Measurements from ENCODE around the gene SPTSSA.
"Not testable (repeated sequence)": the region's sequence is repeated elsewhere in the genome, so short reads cannot be mapped to it uniquely, and the experiment has no call there.

The SPTSSA gene

DNA sequence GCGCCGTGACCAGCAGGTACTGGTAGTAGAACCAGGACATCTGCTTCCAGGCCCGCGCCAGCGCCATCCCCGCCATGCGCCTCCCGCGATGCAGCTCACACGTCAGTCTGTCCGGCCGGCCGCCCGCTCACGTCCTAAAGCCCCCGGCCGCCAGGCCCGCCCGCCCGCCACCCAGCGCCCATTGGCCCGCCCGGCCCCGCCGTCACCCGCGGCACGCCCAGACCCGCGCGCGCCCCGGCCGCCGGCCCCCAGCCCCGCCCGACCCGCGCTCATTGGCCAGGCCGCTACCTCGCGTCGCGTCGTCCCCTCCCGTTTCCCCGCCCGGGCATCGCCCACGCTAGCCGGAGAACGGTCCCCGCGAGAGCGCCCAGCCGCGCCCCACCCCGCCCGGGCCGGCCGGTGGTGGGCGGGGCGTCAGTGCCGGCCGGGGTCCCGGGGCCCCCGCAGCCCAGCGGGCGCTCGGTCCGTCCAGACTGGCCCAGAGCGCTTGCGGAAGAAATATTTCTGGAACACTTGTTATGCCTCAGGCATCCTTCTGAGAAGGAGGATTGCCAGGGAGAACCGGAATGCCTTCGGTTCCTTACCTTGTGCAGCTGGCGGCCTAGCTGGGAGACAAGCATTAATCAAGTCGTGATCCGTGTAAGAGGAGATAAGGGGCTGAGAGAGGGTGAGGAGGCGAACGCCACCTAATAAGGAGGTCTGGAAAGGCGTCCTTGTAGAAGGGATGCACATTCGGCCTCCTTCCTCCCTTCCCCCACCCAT lies at the start of gene SPTSSA:
Gene SPTSSA, minus strand, starts transcription at position 109 of the 762 bp plus-strand sequence. Its CDS starts 33 bp downstream, at position 76.
- ChIA-PET POLR2A (interaction anchor here (0.6 to 1.6 kb wide), 4 partner anchors 9 to 130 kb away, joined by 3 to 7 read pairs (median 4); no protein-coding TSS in a partner anchor), CTCF (no interaction called here)
- peak; percentile 91 for DNase-seq (ENCODE audit: extremely low spot score)
- TF ChIP-seq ARNT (IDR thresholded peaks at IDR 0.05) (no peak), HDGF (IDR thresholded peaks at IDR 0.05; ENCODE audit: borderline replicate concordance) (no peak), FOXM1 (IDR thresholded peaks at IDR 0.05; ENCODE audit: borderline replicate concordance) (0 out of 2 replicates have a peak, but pooled peaks have one; percentile 27), SP1 (IDR thresholded peaks at IDR 0.05) (no peak), L3MBTL2 (conservative IDR thresholded peaks at IDR 0.05) (no peak)
- TF ChIP-seq, protein P1, sequence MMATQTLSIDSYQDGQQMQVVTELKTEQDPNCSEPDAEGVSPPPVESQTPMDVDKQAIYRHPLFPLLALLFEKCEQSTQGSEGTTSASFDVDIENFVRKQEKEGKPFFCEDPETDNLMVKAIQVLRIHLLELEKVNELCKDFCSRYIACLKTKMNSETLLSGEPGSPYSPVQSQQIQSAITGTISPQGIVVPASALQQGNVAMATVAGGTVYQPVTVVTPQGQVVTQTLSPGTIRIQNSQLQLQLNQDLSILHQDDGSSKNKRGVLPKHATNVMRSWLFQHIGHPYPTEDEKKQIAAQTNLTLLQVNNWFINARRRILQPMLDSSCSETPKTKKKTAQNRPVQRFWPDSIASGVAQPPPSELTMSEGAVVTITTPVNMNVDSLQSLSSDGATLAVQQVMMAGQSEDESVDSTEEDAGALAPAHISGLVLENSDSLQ (IDR thresholded peaks at IDR 0.05), result 0 out of 2 replicates have a peak, but pooled peaks have one; percentile 2

DNA sequence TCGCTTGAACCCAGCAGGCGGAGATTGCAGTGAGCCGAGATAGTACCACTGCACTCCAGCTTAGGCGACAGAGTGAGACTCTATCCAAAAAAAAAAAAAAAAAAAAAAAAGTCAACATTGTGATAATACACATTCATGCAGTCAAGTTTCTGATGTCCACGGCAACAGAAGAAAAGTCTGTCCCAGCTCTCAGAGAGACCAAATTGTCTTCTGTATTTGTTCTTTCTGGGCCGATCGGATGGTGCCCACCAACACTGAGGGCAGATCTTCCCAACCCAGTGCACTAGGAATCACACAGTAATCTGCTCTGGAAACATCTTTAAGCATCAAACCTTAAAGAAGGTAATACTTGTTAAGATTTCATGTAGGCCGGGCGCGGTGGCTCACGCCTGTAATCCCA lies 45.8 kb upstream of the SPTSSA start:
- TF ChIP-seq, protein P1 (IDR thresholded peaks at IDR 0.05), result no peak
- TF ChIP-seq L3MBTL2 (conservative IDR thresholded peaks at IDR 0.05) (no peak), FOXK2 (IDR thresholded peaks at IDR 0.05) (no peak), FOXM1 (IDR thresholded peaks at IDR 0.05; ENCODE audit: borderline replicate concordance) (no peak), TARDBP (IDR thresholded peaks at IDR 0.05) (no peak), NFRKB (IDR thresholded peaks at IDR 0.05) (no peak), ARNT (IDR thresholded peaks at IDR 0.05) (no peak), LEF1 (IDR thresholded peaks at IDR 0.05; ENCODE audit: borderline replicate concordance) (no peak), ELF4 (IDR thresholded peaks at IDR 0.05) (no peak), HDGF (IDR thresholded peaks at IDR 0.05; ENCODE audit: borderline replicate concordance) (no peak), SUZ12 (IDR thresholded peaks at IDR 0.05) (no peak), SP1 (IDR thresholded peaks at IDR 0.05) (no peak), CTBP1 (IDR thresholded peaks at IDR 0.05; ENCODE audit: borderline replicate concordance) (no peak), FOXA1 (IDR thresholded peaks at IDR 0.05) (no peak)
- ChIA-PET CTCF (no interaction called here), POLR2A (no interaction called here)
- DNase-seq (ENCODE audit: extremely low spot score), result no peak

GRCh38 chr14:34507459-34507858 lies 45.4 kb upstream of the SPTSSA start:
- DNase-seq (ENCODE audit: extremely low spot score), result no peak
- CTCF ChIA-PET, result interaction anchor here (0.6 kb wide), 1 partner anchor 11 kb away, joined by 4 read pairs; no protein-coding TSS in a partner anchor
- POLR2A ChIA-PET, result no interaction called here
- no peak for TF ChIP-seq FOXK2 (IDR thresholded peaks at IDR 0.05)
- TF ChIP-seq SUZ12 (IDR thresholded peaks at IDR 0.05), result no peak
- no peak for TF ChIP-seq TARDBP (IDR thresholded peaks at IDR 0.05)
- TF ChIP-seq ELF4 (IDR thresholded peaks at IDR 0.05), result no peak
- TF ChIP-seq, protein P1 (IDR thresholded peaks at IDR 0.05), result no peak
- no peak for TF ChIP-seq HDGF (IDR thresholded peaks at IDR 0.05; ENCODE audit: borderline replicate concordance)
- TF ChIP-seq CTBP1 (IDR thresholded peaks at IDR 0.05; ENCODE audit: borderline replicate concordance), result no peak
- TF ChIP-seq L3MBTL2 (conservative IDR thresholded peaks at IDR 0.05), result no peak
- no peak for TF ChIP-seq SP1 (IDR thresholded peaks at IDR 0.05)

DNA sequence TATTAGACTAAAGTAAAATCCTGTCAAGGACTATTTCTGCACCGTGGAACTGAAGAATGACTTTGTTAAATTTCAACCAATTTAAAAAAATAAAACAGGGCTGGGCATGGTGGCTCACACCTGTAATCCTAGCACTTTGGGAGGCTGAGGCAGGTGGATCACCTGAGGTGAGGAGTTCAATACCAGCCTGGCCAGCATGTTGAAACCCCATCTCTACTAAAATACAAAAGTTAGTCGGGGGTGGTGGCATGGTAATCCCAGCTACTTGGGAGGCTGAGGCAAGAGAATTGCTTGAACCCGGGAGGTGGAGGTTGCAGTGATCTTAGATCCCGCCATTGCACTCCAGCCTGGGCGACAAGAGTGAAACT lies 43.1 kb upstream of the SPTSSA start:
- DNase-seq (ENCODE audit: extremely low spot score); CTCF ChIA-PET; POLR2A ChIA-PET: not testable (repeated sequence)

DNA sequence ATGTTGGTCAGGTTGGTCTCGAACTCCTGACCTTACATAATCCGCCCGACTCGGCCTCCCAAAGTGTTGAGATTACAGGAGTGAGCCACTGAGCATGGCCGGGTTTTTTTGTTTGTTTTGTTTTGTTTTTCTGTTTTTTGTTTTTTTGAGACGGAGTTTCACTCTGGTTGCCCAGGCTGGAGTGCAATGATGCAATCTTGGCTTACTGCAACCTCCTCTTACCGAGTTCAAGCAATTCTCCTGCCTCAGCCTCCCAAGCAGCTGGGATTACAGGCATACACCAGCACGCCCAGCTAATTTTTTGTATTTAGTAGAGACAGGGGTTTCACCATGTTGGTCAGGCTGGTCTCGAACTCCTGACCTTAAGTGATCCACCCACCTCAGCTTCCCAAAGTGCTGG lies 42.0 kb upstream of the SPTSSA start:
- CTCF ChIA-PET; DNase-seq (ENCODE audit: extremely low spot score); POLR2A ChIA-PET: not testable (repeated sequence)

- ChIA-PET CTCF (interaction anchor here (1.6 kb wide), 1 partner anchor 171 kb away, joined by 4 read pairs; no protein-coding TSS in a partner anchor), POLR2A (interaction anchor here (0.6 kb wide), 1 partner anchor 51 kb away, joined by 3 read pairs; no protein-coding TSS in a partner anchor)
- TF ChIP-seq CTBP1 (IDR thresholded peaks at IDR 0.05; ENCODE audit: borderline replicate concordance) (no peak), SP1 (IDR thresholded peaks at IDR 0.05) (no peak), SUZ12 (IDR thresholded peaks at IDR 0.05) (no peak), ZNF384 (IDR thresholded peaks at IDR 0.05) (no peak), L3MBTL2 (conservative IDR thresholded peaks at IDR 0.05) (no peak), FOXA1 (IDR thresholded peaks at IDR 0.05) (no peak), ELF4 (IDR thresholded peaks at IDR 0.05) (no peak), ARNT (IDR thresholded peaks at IDR 0.05) (no peak), TARDBP (IDR thresholded peaks at IDR 0.05) (no peak), NFRKB (IDR thresholded peaks at IDR 0.05) (no peak), BHLHE40 (IDR thresholded peaks at IDR 0.05; ENCODE audit: borderline replicate concordance) (no peak), FOXM1 (IDR thresholded peaks at IDR 0.05; ENCODE audit: borderline replicate concordance) (no peak), LEF1 (IDR thresholded peaks at IDR 0.05; ENCODE audit: borderline replicate concordance) (no peak)
- TF ChIP-seq, protein P1 (IDR thresholded peaks at IDR 0.05), result no peak
- DNase-seq (ENCODE audit: extremely low spot score), result no peak
Measured at GRCh38 chr14:34502545-34503225, 40.6 kb upstream of the SPTSSA start.
